Large intestine (tissue), 3 donors: ENCODE measurements around the gene CNOT3. TPM values are rescaled to one million over a fixed set of nuclear protein-coding genes. Genes with fewer than 3 reads are reported as not detected.

Source experiments
- DNase-seq, 2 donors: peaks; one replicate each; pipeline versions ENCODE4 v3.0.0 to v3.0.0-alpha.2; 2013
- H3K27ac ChIP-seq: one replicate; pipeline ENCODE4 v1.5.1; 2013; ENCODE audit warnings: low read length
- H3K27me3 ChIP-seq: 2 replicates; pipeline ENCODE4 v1.6.1; 2013; ENCODE audit warnings: low read length; ENCODE audit not compliant: control insufficient read depth, insufficient read depth
- H3K36me3 ChIP-seq: 2 replicates; pipeline ENCODE4 v1.6.1; 2013; ENCODE audit warnings: low read length; ENCODE audit not compliant: control insufficient read depth, insufficient read depth
- H3K4me1 ChIP-seq: one replicate; pipeline ENCODE4 v1.6.1; 2013; ENCODE audit warnings: low read length; ENCODE audit not compliant: control insufficient read depth, insufficient read depth
- H3K4me3 ChIP-seq: one replicate; pipeline ENCODE4 v1.5.1; 2013; ENCODE audit warnings: low read length
- H3K9me3 ChIP-seq: one replicate; pipeline ENCODE4 v1.6.1; 2013; ENCODE audit warnings: mild to moderate bottlenecking, low read depth, low read length, moderate library complexity; ENCODE audit not compliant: control insufficient read depth
- WGBS: methylation state at CpG from one replicate; pipeline ENCODE4 v1.1.5; 2013; ENCODE audit warnings: low lambda C conversion rate; ENCODE audit not compliant: insufficient coverage; 5-methylcytosine and 5-hydroxymethylcytosine counted together
- polyA plus RNA-seq: library from polyadenylated mRNA; unstranded; fragments of 120-200 nt; gene quantifications from one replicate; pipeline ENCODE4 v1.2.1, GENCODE V29; 2013

The CNOT3 gene
- polyA plus RNA-seq, 1 donor: 37.2 TPM

- Histone ChIP-seq H3K4me3 (no peak overlapping the region), H3K9me3 (no peaks in the 10 kb centered on the region), H3K27me3 (no peaks in the 10 kb centered on the region), H3K4me1 (peaks cover 29% of the 10 kb centered on the region), H3K27ac (no peak overlapping the region), H3K36me3 (peaks cover 43% of the 10 kb centered on the region)
- no peak for DNase-seq
- no CpG with 5 or more reads among the region's 11 CpGs for WGBS
Observed at GRCh38 chr19:54183431-54183830, 45.9 kb downstream of the CNOT3 start.

- Histone ChIP-seq H3K27me3 (no peaks in the 10 kb centered on the region), H3K4me1 (peaks cover 20% of the 10 kb centered on the region), H3K27ac (peak overlapping the region; percentile 98), H3K36me3 (peaks cover 23% of the 10 kb centered on the region), H3K9me3 (no peaks in the 10 kb centered on the region), H3K4me3 (no peak overlapping the region)
- DNase-seq: no peak
- WGBS: no CpG with 5 or more reads among the region's 8 CpGs
Observed at GRCh38 chr19:54186351-54186750, 48.8 kb downstream of the CNOT3 start.

GRCh38 chr19:54186934-54187381 lies 49.4 kb downstream of the CNOT3 start:
- Histone ChIP-seq H3K4me3 (peak overlapping the region; percentile 14), H3K4me1 (peaks cover 25% of the 10 kb centered on the region), H3K36me3 (peaks cover 23% of the 10 kb centered on the region), H3K9me3 (no peaks in the 10 kb centered on the region), H3K27me3 (no peaks in the 10 kb centered on the region), H3K27ac (peak overlapping the region; percentile 98)
- DNase-seq: peak; percentile 95 to 97
- WGBS: no CpG with 5 or more reads among the region's 11 CpGs

DNA sequence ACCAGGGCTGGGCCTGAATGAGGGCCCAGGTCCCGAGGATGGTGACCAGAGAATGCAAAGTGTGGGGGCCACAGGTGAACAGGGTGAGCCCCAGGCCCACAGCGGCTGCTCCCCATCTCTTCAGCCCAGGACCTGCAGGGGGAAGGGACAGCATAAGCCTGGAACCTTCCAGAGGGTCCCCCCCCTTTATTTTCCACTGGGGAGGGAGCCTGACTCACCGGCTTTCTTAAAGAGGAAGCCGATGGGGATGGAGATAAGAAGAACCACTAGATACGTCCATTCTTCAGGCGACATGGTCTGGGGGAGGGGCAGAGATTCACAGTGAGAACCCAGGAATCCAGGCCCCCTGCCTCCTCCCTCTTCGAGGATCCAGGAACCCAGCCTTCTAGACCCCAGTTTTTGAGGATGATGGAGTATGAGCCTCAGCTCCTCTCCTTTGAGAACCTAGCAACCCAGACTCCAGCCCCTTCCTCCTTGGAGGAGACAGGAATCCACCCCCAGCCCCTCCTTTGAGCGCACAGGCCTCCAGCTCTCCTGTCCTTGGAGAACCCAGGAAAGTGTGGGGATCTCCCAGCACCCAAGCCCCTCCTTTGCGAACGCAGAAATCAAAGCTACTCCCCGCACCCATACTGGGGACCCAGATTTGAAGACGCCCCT lies 50.8 kb downstream of the CNOT3 start:
- Histone ChIP-seq H3K27ac (peak overlapping the region; percentile 98), H3K27me3 (no peaks in the 10 kb centered on the region), H3K36me3 (peaks cover 29% of the 10 kb centered on the region), H3K4me3 (peak overlapping the region; percentile 71), H3K9me3 (no peaks in the 10 kb centered on the region), H3K4me1 (peaks cover 36% of the 10 kb centered on the region)
- peak in 1 of 2 donors; percentile 52 for DNase-seq
- WGBS: no CpG with 5 or more reads among the region's 12 CpGs

DNA sequence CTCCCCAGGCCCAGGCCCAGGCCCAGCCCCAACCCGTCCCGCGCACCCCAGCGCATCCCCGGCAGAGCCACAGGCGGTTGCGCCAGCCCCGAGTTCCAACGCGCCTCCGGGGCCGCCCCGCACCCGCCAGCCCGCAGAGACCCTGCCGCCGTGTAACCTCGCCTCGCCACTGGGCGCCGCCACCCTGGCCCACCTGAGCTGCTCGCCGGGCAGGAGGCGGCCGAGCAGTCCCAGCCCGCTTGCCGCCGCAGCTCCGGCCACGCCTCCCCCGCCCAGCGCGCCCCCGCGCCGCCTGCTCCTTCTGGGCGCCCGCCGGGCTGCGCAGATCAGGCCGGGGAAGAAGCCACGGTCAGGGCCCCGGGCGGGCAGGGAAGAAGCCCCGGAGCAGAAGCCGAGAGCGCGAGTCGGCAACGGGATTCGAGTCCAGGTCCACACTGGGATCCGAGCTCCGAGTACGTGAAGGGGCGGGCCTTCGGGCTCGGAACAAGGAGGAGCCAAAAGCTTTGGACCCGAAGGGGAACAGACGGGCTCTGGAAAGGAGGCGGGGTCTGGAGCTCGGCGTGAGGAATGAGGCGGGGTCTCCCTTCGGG lies 51.7 kb downstream of the CNOT3 start, which contains the start of gene MBOAT7:
Gene MBOAT7 (minus strand): TSS at position 436 of the 590 bp plus-strand sequence. CDS start 1,072 bp downstream, outside the sequence.
- peak within 1 kb of the TSS; percentile 98 for H3K27ac ChIP-seq
- WGBS: no CpG with 5 or more reads among the region's 64 CpGs
- peaks cover 36% of the 10 kb centered on the region for H3K4me1 ChIP-seq
- H3K36me3 ChIP-seq: peaks cover 31% of the 10 kb centered on the region
- DNase-seq: no peak
- no peaks in the 10 kb centered on the region for H3K9me3 ChIP-seq
- H3K4me3 ChIP-seq: peak within 1 kb of the TSS; percentile 75
- no peaks in the 10 kb centered on the region for H3K27me3 ChIP-seq

DNA sequence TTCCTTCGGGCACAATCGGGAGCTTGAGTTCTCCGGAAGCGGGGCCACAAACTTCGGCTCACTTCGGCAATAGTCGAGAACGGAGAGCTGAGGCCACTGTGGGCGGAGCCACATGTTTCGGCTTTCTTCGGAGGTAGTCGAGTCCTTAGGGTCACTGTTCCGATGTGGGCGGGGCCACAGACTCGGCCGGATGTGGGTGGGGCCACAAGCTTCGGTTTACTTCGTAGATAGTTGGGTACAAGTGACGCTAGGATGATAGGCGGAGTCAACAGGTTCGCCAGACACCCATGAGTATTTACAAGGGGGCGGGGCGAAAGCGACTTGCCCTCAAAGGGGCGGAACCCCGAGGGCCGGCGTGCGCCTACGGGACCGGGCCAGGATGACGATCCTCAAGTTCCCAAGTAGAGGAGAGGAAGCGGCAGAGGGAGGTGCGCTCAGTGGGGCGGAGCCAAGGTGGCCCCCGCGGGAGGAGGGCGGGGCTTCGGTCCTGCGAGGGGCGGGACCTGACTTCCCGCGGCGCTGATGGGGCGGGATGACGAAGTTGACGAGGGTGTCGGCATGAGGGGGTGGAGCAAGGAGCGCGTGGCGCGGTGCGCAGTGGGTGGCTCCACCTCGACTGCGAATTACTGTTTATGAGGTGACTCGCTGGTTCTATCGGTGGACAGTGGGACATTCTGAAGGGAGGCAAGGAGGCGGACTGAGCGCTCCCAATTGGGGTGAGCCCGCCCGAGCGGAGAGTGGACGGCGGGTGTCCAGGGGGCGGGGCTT lies 52.4 kb downstream of the CNOT3 start:
- no CpG with 5 or more reads among the region's 65 CpGs for WGBS
- peak overlapping the region; percentile 98 for H3K27ac ChIP-seq
- H3K9me3 ChIP-seq: no peaks in the 10 kb centered on the region
- H3K27me3 ChIP-seq: no peaks in the 10 kb centered on the region
- peak overlapping the region; percentile 75 for H3K4me3 ChIP-seq
- H3K36me3 ChIP-seq: peaks cover 35% of the 10 kb centered on the region
- H3K4me1 ChIP-seq: peaks cover 36% of the 10 kb centered on the region
- peak; percentile 100 for DNase-seq

DNA sequence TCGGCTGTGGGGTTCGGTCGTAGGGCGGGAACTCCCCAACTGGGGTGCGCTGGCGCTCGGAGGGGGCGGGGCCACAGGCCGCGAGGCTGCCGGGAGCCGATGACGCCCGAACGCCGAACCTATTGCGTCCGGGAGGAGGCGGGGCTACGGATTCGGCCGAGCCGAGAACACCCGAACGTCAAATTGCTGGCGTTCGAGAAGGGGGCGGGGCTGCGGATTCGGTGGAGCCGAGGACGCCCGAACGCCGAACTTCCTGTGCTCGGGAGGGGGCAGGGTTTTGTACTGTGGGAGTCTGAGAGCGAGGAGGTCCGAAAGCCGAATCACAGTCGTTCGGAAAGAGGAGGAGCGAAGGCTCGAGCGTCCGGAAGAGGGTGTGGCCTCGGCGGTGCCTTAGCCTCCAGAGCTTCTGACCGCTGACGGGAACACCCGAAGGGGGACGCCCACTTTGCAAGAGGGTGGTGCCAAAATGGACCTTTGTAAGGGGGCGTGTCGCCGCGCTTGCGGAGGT lies 53.0 kb downstream of the CNOT3 start:
- DNase-seq: peak; percentile 100
- Histone ChIP-seq H3K36me3 (peaks cover 39% of the 10 kb centered on the region), H3K27me3 (no peaks in the 10 kb centered on the region), H3K4me3 (peak overlapping the region; percentile 75), H3K27ac (peak overlapping the region; percentile 98), H3K9me3 (no peaks in the 10 kb centered on the region), H3K4me1 (peaks cover 36% of the 10 kb centered on the region)
- WGBS: no CpG with 5 or more reads among the region's 56 CpGs

DNA sequence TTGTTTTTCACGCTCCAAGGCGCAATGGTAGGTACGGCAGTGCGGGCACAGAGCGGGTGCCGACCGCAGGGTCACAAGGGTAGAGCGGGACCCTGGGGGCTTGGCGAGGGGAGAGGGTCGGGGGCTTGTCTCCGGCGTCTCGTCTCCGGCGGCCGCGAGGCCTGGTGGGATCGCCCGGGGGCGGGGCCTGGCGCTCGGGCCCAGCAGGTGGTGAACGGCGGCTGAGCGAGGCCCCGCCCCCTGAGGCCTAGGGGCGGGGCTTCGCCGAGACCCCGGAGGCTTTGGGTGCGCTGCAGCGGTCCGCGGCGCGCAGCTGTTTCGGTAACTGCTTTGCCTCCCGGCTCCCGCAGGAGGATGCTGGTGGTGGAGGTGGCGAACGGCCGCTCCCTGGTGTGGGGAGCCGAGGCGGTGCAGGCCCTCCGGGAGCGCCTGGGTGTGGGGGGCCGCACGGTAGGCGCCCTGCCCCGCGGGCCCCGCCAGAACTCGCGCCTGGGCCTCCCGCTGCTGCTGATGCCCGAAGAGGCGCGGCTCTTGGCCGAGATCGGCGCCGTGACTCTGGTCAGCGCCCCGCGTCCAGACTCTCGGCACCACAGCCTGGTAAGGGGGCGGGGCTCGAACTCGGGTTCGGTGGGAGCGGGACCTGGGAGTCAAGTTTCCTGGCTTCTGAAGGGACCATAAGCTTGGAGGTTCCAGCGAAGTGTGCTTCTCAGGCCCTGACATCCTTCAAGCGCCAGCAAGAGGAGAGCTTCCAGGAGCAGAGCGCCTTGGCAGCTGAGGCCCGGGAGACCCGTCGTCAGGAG lies 53.6 kb downstream of the CNOT3 start, which contains the start of gene TSEN34:
Gene TSEN34 (plus strand): TSS at position 298 of the 800 bp plus-strand sequence. CDS start 57 bp downstream, at position 355.
- Histone ChIP-seq H3K36me3 (peaks cover 39% of the 10 kb centered on the region), H3K4me1 (peaks cover 35% of the 10 kb centered on the region), H3K9me3 (no peaks in the 10 kb centered on the region), H3K4me3 (peak within 1 kb of the TSS; percentile 75), H3K27ac (peak within 1 kb of the TSS; percentile 98), H3K27me3 (no peaks in the 10 kb centered on the region)
- WGBS: no CpG with 5 or more reads among the region's 77 CpGs
- peak in 1 of 2 donors; percentile 87 for DNase-seq

DNA sequence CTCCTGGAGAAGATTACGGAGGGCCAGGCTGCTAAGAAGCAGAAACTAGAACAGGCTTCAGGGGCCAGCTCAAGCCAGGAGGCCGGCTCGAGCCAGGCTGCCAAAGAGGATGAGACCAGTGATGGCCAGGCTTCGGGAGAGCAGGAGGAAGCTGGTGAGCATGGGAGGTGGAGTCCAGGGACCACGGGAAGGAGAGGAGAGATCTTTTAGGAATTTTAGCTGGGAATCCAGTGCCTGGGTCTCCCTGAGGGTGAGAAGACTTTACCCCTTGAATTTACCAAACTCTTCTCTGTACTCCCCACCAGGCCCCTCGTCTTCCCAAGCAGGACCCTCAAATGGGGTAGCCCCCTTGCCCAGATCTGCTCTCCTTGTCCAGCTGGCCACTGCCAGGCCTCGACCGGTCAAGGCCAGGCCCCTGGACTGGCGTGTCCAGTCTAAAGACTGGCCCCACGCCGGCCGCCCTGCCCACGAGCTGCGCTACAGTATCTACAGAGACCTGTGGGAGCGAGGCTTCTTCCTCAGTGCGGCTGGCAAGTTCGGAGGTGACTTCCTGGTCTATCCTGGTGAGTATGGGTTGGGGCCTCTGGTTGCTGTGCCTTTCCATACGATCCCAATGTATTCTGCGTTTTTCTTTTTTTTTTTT lies 54.4 kb downstream of the CNOT3 start:
- H3K4me1 ChIP-seq: peaks cover 27% of the 10 kb centered on the region
- peak overlapping the region; percentile 75 for H3K4me3 ChIP-seq
- H3K27me3 ChIP-seq: no peaks in the 10 kb centered on the region
- DNase-seq: no peak
- peak overlapping the region; percentile 98 for H3K27ac ChIP-seq
- H3K9me3 ChIP-seq: no peaks in the 10 kb centered on the region
- 80% methylated on average over 1 of the region's 19 CpGs for WGBS
- H3K36me3 ChIP-seq: peaks cover 37% of the 10 kb centered on the region
